Smooth muscle cell (in vitro differentiated cells): ENCODE measurements around the gene CMTM5. TPM values are rescaled to one million over a fixed set of nuclear protein-coding genes. Genes with fewer than 3 reads are reported as not detected.

Source experiments
- DNase-seq: peaks from one replicate; lab custom pipeline; 2025; ENCODE audit not compliant: unreplicated experiment; lab: John Stamatoyannopoulos, UW
- H2AFZ ChIP-seq: fragments of 200-600 bp; sonication (generic); 2 replicates; pipeline ENCODE4 v1.6.0; 2016; ENCODE audit warnings: antibody characterized with exemption, low read depth, mild to moderate bottlenecking
- H3F3A ChIP-seq: fragments of 200-600 bp; sonication (generic); 2 replicates; pipeline ENCODE4 v1.6.0; 2017; ENCODE audit warnings: antibody characterized with exemption, low read depth
- H3K27ac ChIP-seq: fragments of 200-600 bp; sonication (generic); 2 replicates; pipeline ENCODE4 v1.5.1; 2016; ENCODE audit warnings: low read depth, mild to moderate bottlenecking
- H3K27me3 ChIP-seq: fragments of 200-600 bp; sonication (generic); 2 replicates; pipeline ENCODE4 v1.6.1; 2016; ENCODE audit warnings: low read depth, mild to moderate bottlenecking
- H3K36me3 ChIP-seq: fragments of 200-600 bp; sonication (generic); 2 replicates; pipeline ENCODE4 v1.5.1; 2016; ENCODE audit warnings: low read depth
- H3K4me1 ChIP-seq: fragments of 200-600 bp; sonication (generic); 2 replicates; pipeline ENCODE4 v1.5.1; 2016; ENCODE audit warnings: low read depth
- H3K4me2 ChIP-seq: fragments of 200-600 bp; sonication (generic); 2 replicates; pipeline ENCODE4 v1.6.0; 2016; ENCODE audit warnings: mild to moderate bottlenecking
- H3K4me3 ChIP-seq: fragments of 200-600 bp; sonication (generic); 2 replicates; pipeline ENCODE4 v1.5.1; 2016; ENCODE audit warnings: mild to moderate bottlenecking
- H3K79me2 ChIP-seq: fragments of 200-600 bp; sonication (generic); 2 replicates; pipeline ENCODE4 v1.6.0; 2016; ENCODE audit warnings: low read depth, mild to moderate bottlenecking
- H3K9ac ChIP-seq: fragments of 200-600 bp; sonication (generic); 2 replicates; pipeline ENCODE4 v1.6.0; 2016; ENCODE audit warnings: low read depth
- H3K9me3 ChIP-seq: fragments of 200-600 bp; sonication (generic); replicated peaks from 2 replicates; pipeline ENCODE4 v1.5.1; 2016; ENCODE audit warnings: low read depth
- H4K20me1 ChIP-seq: fragments of 200-600 bp; sonication (generic); 2 replicates; pipeline ENCODE4 v1.6.0; 2016; ENCODE audit warnings: low read depth
- WGBS: methylation state at CpG from one replicate; pipeline ENCODE4 v1.1.7; 2016; ENCODE audit warnings: low lambda C conversion rate; 5-methylcytosine and 5-hydroxymethylcytosine counted together
- polyA plus RNA-seq: library from polyadenylated mRNA; unstranded; fragments of >200 nt; fragmentation: Nextera tagmentation; extraction: Ambion mirVana; gene quantifications from 2 replicates; pipeline ENCODE4 v1.2.1, GENCODE V29; 2016
- total RNA-seq: library from RNA; depleted of rRNA; stranded (reverse); fragments of >200 nt; gene quantifications from 2 replicates; pipeline ENCODE4 v1.2.3, GENCODE V29; 2014
- TF ChIP-seq, protein P1 (sequence below): fragments of 200-600 bp; sonication (generic); IDR thresholded peaks from 2 replicates; pipeline ENCODE4 v1.5.1; 2017; ENCODE audit warnings: borderline replicate concordance, mild to moderate bottlenecking, antibody characterized with exemption; ENCODE audit not compliant: insufficient read depth, poor library complexity, severe bottlenecking

CMTM5 gene
- total and polyA plus RNA-seq, 2 experiments from 2014 or later: 0.59 TPM; not detected in 1

DNA sequence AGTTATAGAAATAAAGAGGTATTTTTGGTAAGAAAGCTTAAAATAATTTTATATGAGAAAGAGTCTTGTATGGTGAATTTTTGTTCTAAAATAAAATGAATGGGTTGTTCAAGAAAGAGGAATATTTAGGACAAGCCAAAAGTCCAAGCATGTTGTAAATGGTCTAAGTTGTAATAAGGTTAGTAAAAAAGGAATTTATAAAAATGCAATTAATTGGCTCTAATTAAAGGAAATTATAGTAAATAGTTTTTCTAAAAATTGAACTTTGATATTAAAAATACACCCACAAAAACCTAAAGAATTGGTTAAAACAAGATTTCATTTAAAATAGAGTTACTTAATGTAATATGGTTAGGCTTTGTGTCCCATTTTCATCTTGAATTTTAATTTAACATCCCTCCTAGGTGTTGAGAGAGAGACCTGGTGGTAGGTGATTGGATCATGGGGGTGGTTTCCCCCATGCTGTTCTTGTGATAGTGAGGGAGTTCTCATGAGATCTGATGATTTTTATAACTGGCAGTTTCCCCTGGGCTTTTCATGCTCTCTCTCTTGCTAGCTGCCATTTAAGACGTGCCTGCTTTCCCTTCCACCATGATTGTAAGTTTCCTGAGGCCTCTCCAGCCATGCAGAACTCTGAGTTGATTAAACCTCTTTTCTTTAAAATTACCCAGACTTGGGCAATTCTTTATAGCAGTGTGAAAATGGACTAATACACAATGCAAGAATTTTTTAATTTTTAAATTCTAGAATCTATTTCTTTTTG, 37.2 kb upstream of the CMTM5 start:
- Histone ChIP-seq H2AFZ (no peak overlapping the region), H3F3A (no peaks in the 10 kb centered on the region), H3K9me3 (no peaks in the 10 kb centered on the region), H3K36me3 (no peaks in the 10 kb centered on the region), H3K4me3 (no peak overlapping the region), H3K27ac (no peak overlapping the region), H3K4me2 (no peak overlapping the region), H3K4me1 (no peaks in the 10 kb centered on the region), H3K79me2 (no peaks in the 10 kb centered on the region), H3K27me3 (no peaks in the 10 kb centered on the region), H4K20me1 (no peaks in the 10 kb centered on the region), H3K9ac (no peak overlapping the region)
- TF ChIP-seq, protein P1, sequence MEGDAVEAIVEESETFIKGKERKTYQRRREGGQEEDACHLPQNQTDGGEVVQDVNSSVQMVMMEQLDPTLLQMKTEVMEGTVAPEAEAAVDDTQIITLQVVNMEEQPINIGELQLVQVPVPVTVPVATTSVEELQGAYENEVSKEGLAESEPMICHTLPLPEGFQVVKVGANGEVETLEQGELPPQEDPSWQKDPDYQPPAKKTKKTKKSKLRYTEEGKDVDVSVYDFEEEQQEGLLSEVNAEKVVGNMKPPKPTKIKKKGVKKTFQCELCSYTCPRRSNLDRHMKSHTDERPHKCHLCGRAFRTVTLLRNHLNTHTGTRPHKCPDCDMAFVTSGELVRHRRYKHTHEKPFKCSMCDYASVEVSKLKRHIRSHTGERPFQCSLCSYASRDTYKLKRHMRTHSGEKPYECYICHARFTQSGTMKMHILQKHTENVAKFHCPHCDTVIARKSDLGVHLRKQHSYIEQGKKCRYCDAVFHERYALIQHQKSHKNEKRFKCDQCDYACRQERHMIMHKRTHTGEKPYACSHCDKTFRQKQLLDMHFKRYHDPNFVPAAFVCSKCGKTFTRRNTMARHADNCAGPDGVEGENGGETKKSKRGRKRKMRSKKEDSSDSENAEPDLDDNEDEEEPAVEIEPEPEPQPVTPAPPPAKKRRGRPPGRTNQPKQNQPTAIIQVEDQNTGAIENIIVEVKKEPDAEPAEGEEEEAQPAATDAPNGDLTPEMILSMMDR: no peak
- DNase-seq: no peak
- 88% methylated on average over 1 of the region's 1 CpG for WGBS

DNA sequence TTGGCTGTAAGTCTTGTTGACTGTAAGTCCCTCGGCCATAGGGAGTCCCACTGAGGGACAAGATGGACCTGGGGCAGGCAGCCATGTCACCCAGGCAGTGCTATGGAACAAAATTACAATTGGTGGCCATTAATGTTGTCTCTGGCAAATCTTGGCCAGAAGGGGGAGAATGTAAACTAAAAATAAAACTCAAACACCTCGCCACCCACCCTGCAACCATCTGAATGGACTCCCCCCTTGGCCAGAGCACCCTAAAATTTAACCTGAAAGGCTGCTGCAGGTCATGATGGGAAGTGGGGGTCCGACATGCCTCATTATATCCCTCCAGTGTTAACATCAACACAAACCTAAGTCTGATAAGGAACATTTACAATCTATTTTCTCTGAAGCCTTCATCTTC, 32.4 kb upstream of the CMTM5 start:
- Histone ChIP-seq H3K27ac (no peak overlapping the region), H3F3A (no peaks in the 10 kb centered on the region), H3K36me3 (no peaks in the 10 kb centered on the region), H3K27me3 (no peaks in the 10 kb centered on the region), H3K9me3 (no peaks in the 10 kb centered on the region), H3K4me1 (no peaks in the 10 kb centered on the region), H4K20me1 (no peaks in the 10 kb centered on the region), H2AFZ (no peak overlapping the region), H3K9ac (no peak overlapping the region), H3K4me2 (no peak overlapping the region), H3K4me3 (no peak overlapping the region), H3K79me2 (no peaks in the 10 kb centered on the region)
- WGBS: 91% methylated on average over 3 of the region's 3 CpGs
- DNase-seq: no peak
- TF ChIP-seq, protein P1: no peak

DNA sequence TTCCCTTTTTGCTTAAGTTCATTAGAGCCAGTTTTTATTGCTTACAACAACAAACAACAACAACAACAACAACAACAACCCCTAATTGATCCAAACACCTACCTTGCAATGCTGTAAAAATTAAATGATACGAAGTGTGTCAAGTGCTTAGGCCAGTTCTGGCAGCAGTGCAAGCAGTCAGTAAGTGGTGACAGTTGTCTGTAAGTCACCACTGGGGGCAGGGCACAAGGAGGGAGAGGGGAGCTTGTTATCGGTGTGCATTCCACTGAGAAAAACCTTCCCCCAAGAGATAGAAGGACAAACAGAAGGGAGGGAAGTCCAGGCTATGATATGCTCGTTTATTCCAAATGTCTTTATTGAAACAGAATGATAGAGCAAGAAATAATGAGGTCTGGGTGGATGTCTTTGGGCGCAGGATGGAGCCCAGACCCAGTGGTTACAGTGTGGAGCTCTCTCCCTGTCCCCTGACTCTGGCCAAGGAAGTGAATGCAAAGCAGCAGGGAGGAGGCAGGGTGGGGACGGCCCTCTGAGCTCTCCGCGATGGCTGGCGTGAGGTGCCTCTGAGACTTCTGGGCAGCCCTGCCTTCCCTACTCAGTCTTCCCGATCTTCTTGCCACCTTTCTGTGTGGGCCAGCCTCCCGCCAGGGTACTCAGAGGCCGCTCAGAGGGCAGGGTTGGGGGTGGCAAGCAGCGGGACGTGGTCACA, 30.7 kb upstream of the CMTM5 start:
- H3K27ac ChIP-seq: no peak overlapping the region
- WGBS: 69% methylated on average over 13 of the region's 13 CpGs
- peaks cover under 1% of the 10 kb centered on the region for H4K20me1 ChIP-seq
- no peaks in the 10 kb centered on the region for H3K27me3 ChIP-seq
- no peak overlapping the region for H3K4me3 ChIP-seq
- no peak overlapping the region for H3K9ac ChIP-seq
- H2AFZ ChIP-seq: no peak overlapping the region
- H3K79me2 ChIP-seq: no peaks in the 10 kb centered on the region
- no peak for DNase-seq
- H3K4me1 ChIP-seq: no peaks in the 10 kb centered on the region
- no peaks in the 10 kb centered on the region for H3K36me3 ChIP-seq
- no peaks in the 10 kb centered on the region for H3K9me3 ChIP-seq
- TF ChIP-seq, protein P1: no peak
- no peak overlapping the region for H3K4me2 ChIP-seq
- no peaks in the 10 kb centered on the region for H3F3A ChIP-seq
